ENCODE measurements around the gene KIFAP3.
"Not testable (repeated sequence)": the region's sequence is repeated elsewhere in the genome, so short reads cannot be mapped to it uniquely, and the experiment has no call there.

KIFAP3 gene

DNA sequence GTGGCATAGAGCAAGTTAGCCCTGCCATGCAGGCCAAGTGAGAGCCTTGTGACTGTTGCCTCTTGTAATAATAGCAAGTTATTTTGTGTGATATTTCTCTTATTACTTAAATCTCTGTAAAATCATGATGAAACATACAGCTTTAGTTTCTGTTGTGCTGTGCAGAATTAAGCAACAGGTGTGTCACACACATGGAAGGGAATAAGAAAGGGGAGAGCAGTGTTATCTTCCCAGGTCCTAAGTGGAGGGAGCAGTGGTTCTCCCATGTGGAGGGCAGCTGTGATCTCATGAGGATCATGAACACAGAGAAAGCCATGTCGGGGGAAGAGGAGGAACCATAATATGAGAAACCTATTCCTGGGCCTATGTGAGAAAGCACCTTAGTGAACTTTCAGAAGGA, 155.6 kb downstream of the KIFAP3 start:
- no peak for DNase-seq

DNA sequence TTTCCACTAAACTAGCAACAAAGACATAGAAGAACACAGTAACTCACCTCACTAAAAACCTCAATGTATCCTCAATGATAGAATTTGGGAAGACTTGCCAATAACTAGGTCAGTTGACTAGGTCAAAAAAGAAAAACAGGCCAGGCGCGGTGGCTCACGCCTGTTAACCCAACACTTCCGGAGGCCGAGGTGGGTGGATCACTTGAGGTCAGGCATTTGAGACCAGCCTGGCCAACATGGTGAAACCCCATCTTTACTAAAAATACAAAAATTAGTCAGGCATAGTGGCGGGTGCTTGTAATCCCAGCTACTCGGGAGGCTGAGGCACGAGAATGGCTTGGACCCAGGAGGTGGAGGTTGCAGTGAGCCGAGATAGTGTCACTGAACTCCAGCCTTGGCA, 156.3 kb downstream of the KIFAP3 start:
- not testable (repeated sequence) for DNase-seq

DNA sequence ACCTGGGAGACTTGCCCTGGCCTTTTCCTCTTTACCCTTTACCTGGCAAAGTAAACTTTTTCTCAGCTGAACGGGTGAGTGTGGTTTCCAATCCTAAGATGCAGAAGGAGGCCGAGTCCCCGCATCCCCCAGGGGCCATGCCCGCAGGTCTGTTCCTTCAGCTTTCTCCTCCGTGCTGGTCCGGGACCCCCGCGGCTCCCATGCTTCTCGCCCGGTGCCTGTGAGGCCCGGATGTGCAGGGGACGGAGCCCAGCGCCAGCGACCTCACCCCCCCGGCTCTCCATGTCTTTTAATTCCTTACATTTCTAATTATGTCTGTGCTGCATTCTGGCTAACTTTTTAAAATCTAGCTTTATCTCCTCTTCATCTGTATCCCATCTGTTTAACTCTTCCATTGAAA, 159.3 kb downstream of the KIFAP3 start:
- DNase-seq: no peak

GRCh38 chr1:169914531-169914930, 160.0 kb downstream of the KIFAP3 start:
- DNase-seq: no peak

- DNase-seq: no peak
Observed at GRCh38 chr1:169909499-169909898, 165.0 kb downstream of the KIFAP3 start.

DNA sequence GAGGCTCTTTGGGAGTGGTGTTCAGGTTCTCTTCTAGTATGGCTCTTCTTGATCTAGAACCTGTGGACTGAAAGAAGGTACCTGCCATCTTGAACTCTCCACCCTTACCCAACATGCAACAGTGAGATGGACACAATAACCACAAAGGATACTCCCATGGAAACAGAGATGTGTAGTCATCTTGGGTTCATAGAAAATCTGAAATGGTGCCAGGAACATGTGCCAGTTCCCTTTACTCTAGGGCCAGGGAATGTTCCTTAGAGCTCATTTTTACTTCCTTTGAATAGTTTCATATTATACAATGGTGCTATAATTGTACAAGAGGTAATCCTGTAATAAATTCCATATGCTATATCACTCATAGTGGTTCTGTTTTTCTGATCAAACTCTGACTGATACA, 167.6 kb downstream of the KIFAP3 start:
- DNase-seq: no peak

GRCh38 chr1:169904834-169905233, 169.7 kb downstream of the KIFAP3 start:
- no peak for DNase-seq

GRCh38 chr1:169902751-169903150, 171.7 kb downstream of the KIFAP3 start:
- no peak for DNase-seq

DNA sequence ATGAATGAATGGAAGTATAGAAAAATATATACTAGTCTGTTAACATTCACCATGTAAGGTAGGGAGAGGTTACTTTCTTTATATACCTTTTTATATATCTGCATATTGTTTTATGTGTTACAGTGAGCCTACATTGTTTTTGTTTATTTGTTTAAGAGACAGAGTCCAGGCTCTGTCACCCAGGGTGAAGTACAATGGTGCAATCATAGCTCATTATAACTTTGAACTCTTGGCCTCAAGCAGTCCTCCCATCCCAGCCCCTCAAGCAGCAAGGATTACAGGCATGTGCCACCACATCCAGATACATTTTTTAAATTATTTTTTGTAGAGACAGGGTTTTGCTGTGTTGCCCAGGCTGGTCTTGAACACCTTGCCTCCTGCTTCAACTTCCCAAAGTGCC, 173.4 kb downstream of the KIFAP3 start:
- DNase-seq: no peak

- no peak for DNase-seq
Observed at GRCh38 chr1:169900571-169900970, 173.9 kb downstream of the KIFAP3 start.

- no peak for DNase-seq
Observed at GRCh38 chr1:169899519-169900217, 174.8 kb downstream of the KIFAP3 start.

DNA sequence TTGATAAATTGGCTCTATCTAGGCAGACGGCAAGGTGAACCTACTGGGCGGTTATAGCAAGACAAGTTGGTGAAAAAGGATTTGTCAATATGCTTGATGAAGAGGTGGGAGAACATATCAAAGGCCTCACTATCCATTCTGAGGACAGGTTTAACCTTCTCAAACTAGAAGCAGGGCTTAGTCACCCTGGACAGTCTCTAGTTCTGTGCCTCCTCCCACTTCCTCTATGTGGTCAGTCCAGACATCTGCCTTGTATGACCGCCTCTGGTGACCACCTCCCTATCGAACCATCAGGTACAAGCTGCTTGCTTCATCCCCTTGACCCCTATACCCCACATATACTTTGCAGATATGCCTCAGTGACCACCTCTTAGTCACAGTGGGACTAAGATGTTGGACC, 178.5 kb downstream of the KIFAP3 start:
- DNase-seq: no peak

GRCh38 chr1:169894424-169895145, 179.9 kb downstream of the KIFAP3 start:
- no peak for DNase-seq

GRCh38 chr1:169893645-169894423, 180.7 kb downstream of the KIFAP3 start, which contains the start of gene SCYL3:
Gene SCYL3 (minus strand): TSS chr1:169893896. CDS start chr1:169888840, 5,056 bp downstream.
- DNase-seq: peak; percentile 82

GRCh38 chr1:169892927-169893644, 181.4 kb downstream of the KIFAP3 start:
- peak; percentile 34 for DNase-seq

DNA sequence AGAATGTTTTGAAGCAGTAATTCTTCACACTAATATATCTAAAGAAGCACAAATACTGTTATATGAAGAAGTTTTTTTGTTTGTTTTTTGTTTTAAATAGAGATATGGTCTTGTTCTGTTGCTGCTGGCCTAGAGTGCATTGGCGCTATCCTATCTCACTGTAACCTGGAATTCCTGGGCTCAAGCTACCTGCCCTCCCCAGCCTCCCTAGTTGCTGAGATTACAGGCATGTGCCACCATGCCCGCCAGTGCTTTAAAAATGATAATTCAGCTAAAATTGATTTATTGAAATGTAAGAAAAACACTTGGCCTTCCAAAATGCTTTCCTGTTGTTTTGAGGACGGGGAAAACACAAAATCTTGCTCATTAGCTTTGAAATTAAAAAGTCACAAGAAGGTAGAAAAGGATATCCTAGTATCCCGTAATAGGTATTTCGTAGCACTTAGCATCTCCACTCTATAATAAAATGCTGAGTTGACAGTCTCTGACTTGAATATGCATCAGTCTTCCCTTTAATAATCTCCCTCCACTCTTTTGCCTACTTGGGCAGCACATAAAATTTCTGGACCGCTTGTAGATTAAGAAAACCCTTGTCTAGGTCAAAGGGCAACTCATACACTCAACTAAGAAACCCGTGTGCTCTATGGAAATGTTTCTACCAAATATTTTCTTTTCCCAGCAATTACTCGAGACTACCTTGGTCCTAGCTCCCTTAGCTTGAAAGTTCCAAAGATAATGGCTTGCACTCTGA, 182.1 kb downstream of the KIFAP3 start:
- DNase-seq: no peak

- no peak for DNase-seq
Observed at GRCh38 chr1:169891539-169891885, 183.0 kb downstream of the KIFAP3 start.

GRCh38 chr1:169890761-169891538, 183.5 kb downstream of the KIFAP3 start:
- DNase-seq: peak; percentile 13

GRCh38 chr1:169889871-169890270, 184.6 kb downstream of the KIFAP3 start:
- no peak for DNase-seq

DNA sequence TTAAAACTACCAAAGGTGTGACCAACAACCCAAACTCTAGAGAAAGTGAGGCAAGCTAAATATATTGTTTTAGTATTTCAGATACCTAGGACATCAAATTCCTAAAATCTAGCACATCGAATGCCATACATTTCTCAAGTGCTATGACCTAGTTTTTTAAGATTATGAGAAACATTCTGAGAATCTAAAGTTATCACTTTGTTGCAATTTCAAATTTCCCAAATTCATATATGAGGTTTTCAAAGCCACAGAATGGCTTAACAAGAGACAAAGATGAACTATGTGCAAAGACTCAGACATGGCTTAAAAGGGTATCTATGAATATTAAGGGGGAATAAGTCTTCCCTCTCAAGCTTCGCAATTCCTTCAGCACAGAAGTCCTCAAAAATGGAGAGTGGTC, 187.6 kb downstream of the KIFAP3 start:
- no peak for DNase-seq

DNA sequence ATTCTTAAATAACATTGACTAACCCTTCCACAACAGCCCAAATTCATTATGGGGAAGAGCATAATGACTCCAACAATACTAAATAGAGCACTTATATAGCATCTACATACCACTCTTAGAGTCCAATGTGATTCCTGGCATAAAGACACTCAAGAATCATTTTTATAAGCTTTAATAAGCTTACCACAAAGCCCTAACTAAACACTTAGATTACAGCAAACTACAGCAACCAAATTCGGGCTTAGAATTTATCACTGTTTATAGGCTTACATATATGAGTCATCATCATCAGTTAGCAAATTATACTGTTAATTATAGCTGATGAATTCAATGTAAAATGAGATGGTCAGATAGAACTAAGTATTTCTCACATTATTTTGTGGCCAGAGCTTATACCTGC, 188.1 kb downstream of the KIFAP3 start:
- DNase-seq: no peak

DNA sequence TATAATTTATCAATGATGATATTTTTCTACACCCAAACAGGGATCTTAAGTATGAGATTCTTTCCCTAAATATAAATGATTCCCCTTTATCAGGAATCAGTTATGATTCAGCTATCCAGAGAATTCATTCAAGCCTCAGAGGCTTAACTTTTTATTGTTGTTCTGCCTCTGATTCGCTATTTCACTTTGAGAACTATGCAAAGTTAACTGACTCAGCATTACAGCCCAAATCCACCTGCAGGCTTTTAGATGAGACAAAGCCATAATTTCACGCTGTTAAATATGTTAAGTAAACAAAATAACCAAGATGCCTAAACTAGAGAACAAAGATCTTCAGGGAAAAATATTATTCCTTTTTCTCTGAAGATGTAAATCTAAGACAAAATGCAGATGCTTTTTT, 189.3 kb downstream of the KIFAP3 start:
- no peak for DNase-seq

All from stimulated activated CD4-positive, alpha-beta T cell treated with anti-CD3 and anti-CD28 coated beads, Interleukin-4, amount 100 ng/mL, for 1 hour (primary cell).